ENCODE measurements around the gene MAN1A2. TPM values are rescaled to one million over a fixed set of nuclear protein-coding genes. Genes with fewer than 3 reads are reported as not detected.

Gene MAN1A2
- total and polyA plus RNA-seq, 9 of the 15 experiments (the other 6 are each of a cell fraction or from before 2014, with no cell fraction given) = 4.2 to 38.4 (median 18.7) TPM

DNA sequence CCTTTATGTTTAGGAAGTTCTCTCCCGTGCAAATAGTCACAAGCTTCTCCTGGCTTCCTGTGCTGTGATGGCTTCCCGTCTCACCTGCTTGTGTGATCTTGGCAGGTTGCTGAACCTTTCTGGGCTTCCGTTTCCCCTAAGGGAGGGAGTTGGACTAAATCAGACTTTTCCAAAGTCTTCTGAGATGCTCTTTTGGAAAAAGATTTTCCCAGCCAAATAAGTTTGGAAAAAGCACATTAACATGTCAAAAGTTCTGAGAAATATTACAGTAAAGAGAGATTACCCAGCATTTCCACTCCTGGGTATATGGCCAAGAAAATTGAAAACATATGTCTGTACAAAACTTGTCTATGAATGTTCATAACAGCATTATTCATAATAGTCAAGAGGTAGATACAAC, 202.6 kb downstream of the MAN1A2 start (continued):
- TF ChIP-seq HIVEP1 (CRISPR knock-in tag; IDR thresholded peaks at IDR 0.05) = no peak

DNA sequence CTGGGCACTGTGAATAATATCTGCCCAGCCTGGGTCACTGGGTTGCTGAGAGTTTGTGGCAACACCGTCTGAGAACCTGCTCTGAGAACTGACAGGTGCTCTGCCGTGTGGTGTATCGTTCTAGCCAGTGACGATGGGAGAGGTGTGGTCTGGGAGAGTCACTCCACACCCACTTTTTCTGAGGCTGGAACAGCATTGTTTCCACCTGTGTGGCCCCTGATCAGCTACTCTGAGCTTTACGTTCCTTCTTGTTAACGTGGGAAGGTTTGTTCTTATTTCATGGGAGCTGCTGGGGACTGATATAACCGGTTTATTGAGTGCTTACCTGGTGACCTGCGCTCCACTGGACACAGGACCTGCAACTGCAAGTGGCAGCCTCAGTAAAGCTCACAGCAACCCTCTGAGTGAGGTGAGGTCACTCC, 203.8 kb downstream of the MAN1A2 start:
- no peaks in the 10 kb centered on the region for H3K27me3 ChIP-seq (ENCODE audit: control insufficient read depth in 2 of 2, insufficient read depth in 2 of 2, low read length in 2 of 2)
- no TSS peak for BruUV-seq (replicated peaks)
- H3K4me2 ChIP-seq (ENCODE audit: insufficient read depth, low read length) = no peak overlapping the region; the same call in 1 of the 2 replicates
- peaks cover 5 to 8% of the 10 kb centered on the region in 2 experiments; a peak in 3 of 5 replicates for H3K4me1 ChIP-seq (replicated peaks in 1 of 2; ENCODE audit: control insufficient read depth in 2 of 2, insufficient read depth in 2 of 2, low read length in 2 of 2)
- H3K27ac ChIP-seq (ENCODE audit: extremely low read depth, low read depth, low read length) = no peak overlapping the region
- peak overlapping the region in 1 of 2 experiments; percentile 27; a peak in 1 of 4 replicates for H3K9ac ChIP-seq (ENCODE audit: insufficient read depth in 1 of 2, low read depth in 2 of 2, low read length in 2 of 2)
- no peak overlapping the region for H3K4me3 ChIP-seq
- H4K20me1 ChIP-seq (replicated peaks; ENCODE audit: control insufficient read depth, insufficient read depth, low read length) = no peaks in the 10 kb centered on the region
- H3K9me1 ChIP-seq (ENCODE audit: control insufficient read depth, insufficient read depth, low read length) = no peaks in the 10 kb centered on the region
- intact Hi-C loops (cut with micrococcal nuclease) (no loop called here), in situ Hi-C loops (cut with MboI) (no loop called here)
- TF ChIP-seq PML (IDR thresholded peaks at IDR 0.05; ENCODE audit: low read length) = no peak
- no peak for TF ChIP-seq ZNF445 (CRISPR knock-in tag; IDR thresholded peaks at IDR 0.05; ENCODE audit: low read depth)
- TF ChIP-seq, protein P1, sequence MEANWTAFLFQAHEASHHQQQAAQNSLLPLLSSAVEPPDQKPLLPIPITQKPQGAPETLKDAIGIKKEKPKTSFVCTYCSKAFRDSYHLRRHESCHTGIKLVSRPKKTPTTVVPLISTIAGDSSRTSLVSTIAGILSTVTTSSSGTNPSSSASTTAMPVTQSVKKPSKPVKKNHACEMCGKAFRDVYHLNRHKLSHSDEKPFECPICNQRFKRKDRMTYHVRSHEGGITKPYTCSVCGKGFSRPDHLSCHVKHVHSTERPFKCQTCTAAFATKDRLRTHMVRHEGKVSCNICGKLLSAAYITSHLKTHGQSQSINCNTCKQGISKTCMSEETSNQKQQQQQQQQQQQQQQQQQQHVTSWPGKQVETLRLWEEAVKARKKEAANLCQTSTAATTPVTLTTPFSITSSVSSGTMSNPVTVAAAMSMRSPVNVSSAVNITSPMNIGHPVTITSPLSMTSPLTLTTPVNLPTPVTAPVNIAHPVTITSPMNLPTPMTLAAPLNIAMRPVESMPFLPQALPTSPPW (CRISPR knock-in tag; IDR thresholded peaks at IDR 0.05) = no peak
- TF ChIP-seq, protein P2, sequence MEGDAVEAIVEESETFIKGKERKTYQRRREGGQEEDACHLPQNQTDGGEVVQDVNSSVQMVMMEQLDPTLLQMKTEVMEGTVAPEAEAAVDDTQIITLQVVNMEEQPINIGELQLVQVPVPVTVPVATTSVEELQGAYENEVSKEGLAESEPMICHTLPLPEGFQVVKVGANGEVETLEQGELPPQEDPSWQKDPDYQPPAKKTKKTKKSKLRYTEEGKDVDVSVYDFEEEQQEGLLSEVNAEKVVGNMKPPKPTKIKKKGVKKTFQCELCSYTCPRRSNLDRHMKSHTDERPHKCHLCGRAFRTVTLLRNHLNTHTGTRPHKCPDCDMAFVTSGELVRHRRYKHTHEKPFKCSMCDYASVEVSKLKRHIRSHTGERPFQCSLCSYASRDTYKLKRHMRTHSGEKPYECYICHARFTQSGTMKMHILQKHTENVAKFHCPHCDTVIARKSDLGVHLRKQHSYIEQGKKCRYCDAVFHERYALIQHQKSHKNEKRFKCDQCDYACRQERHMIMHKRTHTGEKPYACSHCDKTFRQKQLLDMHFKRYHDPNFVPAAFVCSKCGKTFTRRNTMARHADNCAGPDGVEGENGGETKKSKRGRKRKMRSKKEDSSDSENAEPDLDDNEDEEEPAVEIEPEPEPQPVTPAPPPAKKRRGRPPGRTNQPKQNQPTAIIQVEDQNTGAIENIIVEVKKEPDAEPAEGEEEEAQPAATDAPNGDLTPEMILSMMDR (IDR thresholded peaks at IDR 0.05 in 2 of 3, conservative IDR thresholded peaks at IDR 0.05 in 1 of 3; ENCODE audit: insufficient read depth in 2 of 3, low read depth in 1 of 3, low read length in 3 of 3) = no peak
- TF ChIP-seq ZFPM2 (CRISPR knock-in tag; IDR thresholded peaks at IDR 0.05) = no peak
- no peak for TF ChIP-seq BACH1 (tag; IDR thresholded peaks at IDR 0.05)
- TF ChIP-seq, protein P3, sequence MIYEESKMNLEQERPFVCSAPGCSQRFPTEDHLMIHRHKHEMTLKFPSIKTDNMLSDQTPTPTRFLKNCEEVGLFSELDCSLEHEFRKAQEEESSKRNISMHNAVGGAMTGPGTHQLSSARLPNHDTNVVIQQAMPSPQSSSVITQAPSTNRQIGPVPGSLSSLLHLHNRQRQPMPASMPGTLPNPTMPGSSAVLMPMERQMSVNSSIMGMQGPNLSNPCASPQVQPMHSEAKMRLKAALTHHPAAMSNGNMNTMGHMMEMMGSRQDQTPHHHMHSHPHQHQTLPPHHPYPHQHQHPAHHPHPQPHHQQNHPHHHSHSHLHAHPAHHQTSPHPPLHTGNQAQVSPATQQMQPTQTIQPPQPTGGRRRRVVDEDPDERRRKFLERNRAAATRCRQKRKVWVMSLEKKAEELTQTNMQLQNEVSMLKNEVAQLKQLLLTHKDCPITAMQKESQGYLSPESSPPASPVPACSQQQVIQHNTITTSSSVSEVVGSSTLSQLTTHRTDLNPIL (CRISPR knock-in tag; IDR thresholded peaks at IDR 0.05) = no peak
- no peak for TF ChIP-seq KLF16 (IDR thresholded peaks at IDR 0.05)
- TF ChIP-seq SMAD2 (IDR thresholded peaks at IDR 0.05; ENCODE audit: low read depth, low read length) = no peak
- TF ChIP-seq KAT7 (CRISPR knock-in tag; IDR thresholded peaks at IDR 0.05; ENCODE audit: borderline replicate concordance) = no peak
- no peak for TF ChIP-seq KDM1A (IDR thresholded peaks at IDR 0.05)
- TF ChIP-seq SNIP1 (IDR thresholded peaks at IDR 0.05; ENCODE audit: low read depth) = no peak
- TF ChIP-seq NFIC (IDR thresholded peaks at IDR 0.05) = no peak
- TF ChIP-seq NCOA4 (IDR thresholded peaks at IDR 0.05; ENCODE audit: partially characterized antibody) = no peak
- FAIRE-seq (no peak), ATAC-seq (peak; percentile 64), DNase-seq (ENCODE audit: extremely low read depth in 1 of 4, low spot score in 3 of 4) (peak in 1 of 4 experiments; percentile 44)
- ChIA-PET CTCF (ENCODE audit: low intra/inter-chr PET ratio) (interaction anchor here (0.5 kb wide), 1 partner anchor 324 kb away, joined by 3 read pairs; no protein-coding TSS in a partner anchor), POLR2A (interaction anchor here (0.9 to 1.4 kb wide), 2 partner anchors 25 to 31 kb away, joined by 3 to 4 read pairs; no protein-coding TSS in a partner anchor)
- 17% methylated on average over 8 of the region's 8 CpGs for WGBS (ENCODE audit: insufficient coverage, low coverage, missing lambda C conversion rate)
- no peaks in the 10 kb centered on the region for H3K9me3 ChIP-seq (replicated peaks; ENCODE audit: control insufficient read depth, insufficient read depth, low read depth, low read length)
- no peaks in the 10 kb centered on the region for H3K79me2 ChIP-seq (ENCODE audit: control insufficient read depth, insufficient read depth, low read length)
- H3K36me3 ChIP-seq (ENCODE audit: control insufficient read depth, insufficient read depth, low read length) = no peaks in the 10 kb centered on the region
- H2AFZ ChIP-seq (ENCODE audit: low read depth, low read length) = peak overlapping the region; percentile 43

All from K562 (cell line).